Central memory CD4-positive, alpha-beta T cell (primary cell): ENCODE data around the gene CCDC102A.
"Not testable (repeated sequence)": the region's sequence is repeated elsewhere in the genome, so short reads cannot be mapped to it uniquely, and the experiment has no call there.

ENCODE experiments used
- DNase-seq: peaks from one replicate; pipeline ENCODE4 v3.0.0; 2022
- total RNA-seq, 3 experiments: gene quantifications; one replicate each; lab custom pipeline; 2026; lab: John Stamatoyannopoulos, UW

CCDC102A gene
- 3.1 to 8.8 (median 8.7) reads per million in 3 experiments for total RNA-seq

DNA sequence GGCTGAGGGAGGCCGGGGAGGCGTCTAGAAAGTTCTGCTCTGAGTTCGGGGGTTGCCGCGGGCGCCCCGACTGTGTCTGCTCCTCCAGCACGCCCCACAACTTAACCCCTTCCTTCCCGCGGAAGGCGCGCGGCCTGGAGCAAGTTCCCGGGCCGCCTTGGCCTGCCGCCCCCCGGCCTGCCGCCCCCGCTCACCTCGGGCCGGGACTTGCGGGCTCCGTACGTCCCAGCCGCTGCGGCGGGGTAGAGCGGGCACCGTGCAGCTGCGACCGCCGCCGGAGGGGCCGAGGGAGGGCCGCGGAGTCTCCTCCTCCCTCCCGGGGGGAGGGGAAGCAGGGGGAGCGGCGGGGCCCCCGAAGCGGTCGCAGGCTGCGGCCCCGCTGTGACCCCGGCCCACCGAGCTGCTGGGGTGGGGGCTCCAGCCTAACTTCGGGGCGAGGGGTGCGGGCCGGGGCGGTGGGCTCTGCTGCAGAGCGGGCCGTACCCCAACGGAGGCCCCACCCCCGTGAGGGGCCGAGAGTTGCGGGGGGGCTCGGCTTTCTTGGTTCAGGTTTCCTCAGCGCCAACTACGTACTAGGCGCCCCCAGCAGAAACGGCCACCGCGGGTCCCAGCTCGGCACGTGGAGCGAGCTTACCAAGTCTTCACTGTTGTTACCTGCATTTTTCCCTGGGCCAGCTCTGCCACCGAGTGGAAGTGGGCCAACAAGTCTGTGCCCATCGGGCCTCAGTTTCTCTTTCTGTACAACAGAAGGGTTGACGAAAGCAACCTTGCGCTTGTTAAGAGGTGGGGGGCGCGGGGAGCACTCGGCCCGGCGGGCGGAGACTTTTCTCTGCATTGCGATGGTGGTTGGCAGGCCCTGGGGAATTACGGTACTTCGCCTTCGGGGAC, at the start of gene CCDC102A:
Gene CCDC102A, minus strand, starts transcription at position 266 of the 888 bp plus-strand sequence. CDS start 7,394 bp downstream, outside the sequence.
- peak; percentile 50 for DNase-seq

- DNase-seq, result no peak
Measured at GRCh38 chr16:57585051-57585687, 48.8 kb upstream of the CCDC102A start.

GRCh38 chr16:57579361-57579665, 42.9 kb upstream of the CCDC102A start:
- no peak for DNase-seq

- no peak for DNase-seq
Measured at GRCh38 chr16:57578521-57579360, 42.4 kb upstream of the CCDC102A start.

- DNase-seq, result no peak
Measured at GRCh38 chr16:57577691-57578224, 41.4 kb upstream of the CCDC102A start.

DNA sequence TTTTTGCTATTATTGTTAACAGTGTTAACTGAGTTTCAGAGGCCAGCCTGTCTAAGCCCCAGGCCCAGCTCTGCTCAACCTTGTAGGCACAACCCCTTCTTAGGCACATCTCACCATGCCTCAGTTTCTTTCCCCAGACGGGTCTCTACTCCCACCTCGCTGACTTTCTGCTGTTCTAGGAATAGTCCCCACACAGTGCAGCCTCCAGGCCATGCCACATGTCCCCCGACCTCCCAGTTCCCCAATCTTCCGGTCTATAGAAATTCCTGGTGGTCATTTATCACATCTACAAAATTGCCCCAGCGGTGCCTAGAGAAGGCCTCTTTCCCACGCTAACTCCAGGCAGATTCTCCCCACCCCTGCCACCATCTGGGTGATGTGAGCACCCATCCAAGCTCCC, 40.8 kb upstream of the CCDC102A start:
- DNase-seq, result no peak

DNA sequence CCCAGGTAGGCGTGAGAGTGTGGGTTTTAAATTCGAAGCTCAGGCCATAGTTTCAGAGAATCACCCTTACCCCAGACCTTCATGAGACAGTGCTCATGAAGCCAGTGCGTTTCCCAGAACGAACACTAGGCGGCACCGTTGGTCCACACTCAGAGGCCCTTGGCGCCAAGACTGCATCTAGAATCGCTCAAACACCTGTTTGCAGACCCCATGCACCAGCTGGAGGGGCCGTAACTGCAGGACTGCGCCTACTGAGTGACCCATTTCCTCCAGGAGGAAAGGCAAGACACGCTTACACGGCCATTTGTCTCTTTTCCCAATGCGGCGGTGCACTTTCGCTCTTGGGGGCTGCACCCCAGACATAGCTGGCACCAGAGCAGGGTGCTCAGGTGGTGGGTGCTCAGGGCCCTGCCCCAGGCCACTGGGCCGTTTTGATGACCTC, 40.1 kb upstream of the CCDC102A start:
- peak; percentile 62 for DNase-seq

GRCh38 chr16:57575468-57576277, 39.3 kb upstream of the CCDC102A start:
- DNase-seq, result no peak

GRCh38 chr16:57574646-57575467, 38.5 kb upstream of the CCDC102A start:
- no peak for DNase-seq

- DNase-seq, result no peak
Measured at GRCh38 chr16:57574086-57574485, 37.7 kb upstream of the CCDC102A start.

GRCh38 chr16:57572978-57573728, 36.8 kb upstream of the CCDC102A start:
- DNase-seq, result no peak

GRCh38 chr16:57571098-57571497, 34.7 kb upstream of the CCDC102A start:
- DNase-seq, result no peak

DNA sequence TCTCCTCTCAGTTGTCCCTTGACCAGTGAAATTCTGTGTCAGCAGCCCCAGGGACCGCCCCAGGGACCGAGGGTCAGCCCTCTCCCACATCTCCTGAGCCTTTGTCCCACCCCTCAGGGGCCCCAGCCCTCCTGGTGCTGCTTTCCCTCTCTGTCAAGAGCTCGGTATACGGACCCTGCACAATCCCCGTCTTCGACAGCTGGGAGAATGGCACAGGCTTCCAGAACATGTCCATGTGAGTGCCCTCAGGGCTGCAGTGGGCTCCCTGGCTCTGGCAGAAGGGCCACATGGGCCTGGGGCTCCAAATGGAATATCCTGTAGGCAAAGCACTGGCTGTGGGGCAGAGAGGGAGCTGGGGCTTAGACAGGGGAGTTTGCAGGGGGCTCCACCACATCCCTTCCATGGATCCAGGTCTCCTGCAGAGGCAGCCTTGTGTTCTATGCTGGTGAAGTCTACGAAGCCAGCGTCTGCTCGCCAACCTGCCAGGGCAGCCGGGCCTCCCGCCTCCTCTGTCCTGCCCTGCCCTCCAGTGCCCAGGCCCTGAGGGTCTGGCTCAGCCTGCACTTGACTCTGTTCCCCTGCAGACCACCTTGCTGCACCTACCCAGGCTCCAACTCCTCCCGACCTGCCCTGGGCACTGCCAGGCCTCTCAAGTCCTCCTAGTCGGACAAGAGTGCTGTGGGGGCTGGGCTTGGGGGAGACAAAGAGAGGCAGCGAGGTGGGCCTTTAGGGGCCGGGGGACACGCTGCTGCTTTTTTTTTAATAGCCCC, 34.1 kb upstream of the CCDC102A start:
- DNase-seq, result no peak

DNA sequence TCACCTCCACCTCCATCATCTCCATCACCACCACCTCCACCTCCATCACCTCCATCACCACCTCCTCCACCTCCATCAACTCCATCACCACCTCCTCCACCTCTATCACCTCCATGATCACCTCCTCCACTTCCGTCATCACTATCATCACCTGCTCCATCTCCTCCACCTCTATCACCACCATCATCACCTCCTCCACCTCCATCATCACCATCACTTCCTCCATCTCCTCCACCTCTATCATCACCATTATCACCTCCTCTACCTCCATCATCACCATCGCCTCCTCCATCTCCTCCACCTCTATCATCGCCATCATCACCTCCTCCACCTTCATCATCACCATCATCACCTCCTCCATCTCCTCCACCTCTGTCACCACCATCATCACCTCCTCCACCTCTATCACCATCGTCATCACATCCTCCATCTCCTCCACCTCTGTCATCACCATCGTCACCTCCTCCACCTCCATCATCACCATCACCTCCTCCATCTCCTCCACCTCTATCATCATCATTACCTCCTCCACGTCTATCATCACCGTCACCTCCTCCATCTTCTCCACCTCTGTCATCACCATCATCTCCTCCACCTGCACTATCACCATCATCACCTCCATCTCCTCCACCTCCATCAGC, 33.1 kb upstream of the CCDC102A start:
- DNase-seq, result no peak

DNA sequence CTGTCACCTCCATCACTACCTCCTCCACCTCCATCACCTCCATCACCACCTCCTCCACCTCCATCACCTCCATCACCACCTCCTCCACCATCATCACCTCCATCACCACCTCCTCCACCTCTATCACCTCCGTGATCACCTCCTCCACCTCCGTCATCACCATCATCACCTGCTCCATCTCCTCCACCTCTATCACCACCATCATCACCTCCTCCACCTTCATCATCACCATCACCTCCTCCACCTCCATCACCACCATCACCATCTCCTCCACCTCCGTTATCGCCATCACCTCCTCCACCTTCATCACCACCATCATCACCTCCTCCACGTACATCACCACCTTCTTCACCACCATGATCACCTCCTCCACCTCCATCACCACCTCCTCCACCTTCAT, 32.4 kb upstream of the CCDC102A start:
- DNase-seq, result not testable (repeated sequence)

DNA sequence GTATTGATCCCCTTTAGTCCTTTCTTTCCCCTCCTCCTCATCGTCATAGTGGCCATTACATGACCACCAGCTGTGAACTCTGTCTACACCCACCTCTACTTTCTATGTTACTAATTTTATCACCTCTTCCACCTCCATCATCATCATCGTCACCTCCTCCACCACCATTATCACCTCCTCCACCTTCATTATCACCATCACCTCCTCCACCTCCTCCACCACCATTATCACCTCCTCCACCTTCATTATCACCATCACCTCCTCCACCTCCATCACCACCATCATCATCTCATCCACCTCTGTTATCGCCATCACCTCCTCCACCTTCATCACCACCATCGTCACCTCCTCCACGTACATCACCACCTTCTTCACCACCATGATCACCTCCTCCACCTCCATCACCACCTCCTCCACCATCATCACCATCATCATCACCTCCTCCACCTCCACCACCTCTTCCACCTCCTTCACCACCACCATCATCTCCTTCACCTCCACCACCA, 31.9 kb upstream of the CCDC102A start:
- DNase-seq, result no peak

DNA sequence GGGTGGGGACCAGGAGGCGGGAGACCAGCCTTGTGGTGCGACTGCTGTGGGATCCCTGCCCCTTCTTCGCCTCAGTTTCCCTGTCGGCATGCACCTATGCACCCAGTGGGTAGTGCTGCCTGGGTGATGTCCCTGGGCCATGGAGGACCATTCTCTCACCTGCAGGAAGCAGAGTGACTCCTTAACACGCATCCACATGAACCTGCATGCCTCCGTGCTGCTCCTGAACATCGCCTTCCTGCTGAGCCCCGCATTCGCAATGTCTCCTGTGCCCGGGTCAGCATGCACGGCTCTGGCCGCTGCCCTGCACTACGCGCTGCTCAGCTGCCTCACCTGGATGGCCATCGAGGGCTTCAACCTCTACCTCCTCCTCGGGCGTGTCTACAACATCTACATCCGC, 31.3 kb upstream of the CCDC102A start:
- DNase-seq, result no peak

- no peak for DNase-seq
Measured at GRCh38 chr16:57566436-57566835, 30.1 kb upstream of the CCDC102A start.

GRCh38 chr16:57565461-57565860, 29.1 kb upstream of the CCDC102A start:
- no peak for DNase-seq
